Neural progenitor cell (in vitro differentiated cells): Measurements from ENCODE around the gene PVR. TPM values are rescaled to one million over a fixed set of nuclear protein-coding genes. Genes with fewer than 3 reads are reported as not detected.

Experiments used
- DNase-seq: peaks from one replicate; pipeline ENCODE4 v3.0.0-alpha.2; 2016; ENCODE audit warnings: low spot score
- H2AFZ ChIP-seq: fragments of 200-600 bp; sonication (generic); replicated peaks from 2 replicates; pipeline ENCODE4 v1.6.1; 2016; ENCODE audit warnings: antibody characterized with exemption
- H3F3A ChIP-seq: fragments of 200-600 bp; sonication (generic); 2 replicates; pipeline ENCODE4 v1.6.1; 2016; ENCODE audit warnings: antibody characterized with exemption, low read depth
- H3K27ac ChIP-seq: fragments of 200-600 bp; sonication (generic); 2 replicates; pipeline ENCODE4 v1.5.1; 2016; ENCODE audit warnings: mild to moderate bottlenecking
- H3K27me3 ChIP-seq: fragments of 200-600 bp; sonication (generic); 2 replicates; pipeline ENCODE4 v1.6.1; 2016; ENCODE audit warnings: mild to moderate bottlenecking, moderate library complexity
- H3K36me3 ChIP-seq: fragments of 200-600 bp; sonication (generic); 2 replicates; pipeline ENCODE4 v1.5.1; 2016
- H3K4me1 ChIP-seq: fragments of 200-600 bp; sonication (generic); 2 replicates; pipeline ENCODE4 v1.6.1; 2016; ENCODE audit warnings: mixed run types
- H3K4me2 ChIP-seq: fragments of 200-600 bp; sonication (generic); 2 replicates; pipeline ENCODE4 v1.6.1; 2016
- H3K4me3 ChIP-seq: fragments of 200-600 bp; sonication (generic); 2 replicates; pipeline ENCODE4 v1.5.1; 2016
- H3K79me2 ChIP-seq: fragments of 200-600 bp; sonication (generic); 2 replicates; pipeline ENCODE4 v1.6.1; 2016; ENCODE audit warnings: low read depth
- H3K9ac ChIP-seq: fragments of 200-600 bp; sonication (generic); 2 replicates; pipeline ENCODE4 v1.6.1; 2016
- H3K9me3 ChIP-seq: fragments of 200-600 bp; sonication (generic); 2 replicates; pipeline ENCODE4 v1.5.1; 2016; ENCODE audit warnings: low read depth
- H4K20me1 ChIP-seq: fragments of 200-600 bp; sonication (generic); 2 replicates; pipeline ENCODE4 v1.6.1; 2016; ENCODE audit warnings: low read depth
- H3K27ac Mint-ChIP-seq: 3 replicates; pipeline ENCODE4 v1.8.0; 2021; ENCODE audit warnings: mixed read lengths
- H3K27me3 Mint-ChIP-seq: 2 replicates; pipeline ENCODE4 v1.8.0; 2022; ENCODE audit warnings: low read depth, mild to moderate bottlenecking, inconsistent platforms, moderate library complexity, mixed read lengths; ENCODE audit not compliant: insufficient read depth
- H3K36me3 Mint-ChIP-seq: 3 replicates; pipeline ENCODE4 v1.8.0; 2021; ENCODE audit warnings: mixed read lengths
- H3K4me1 Mint-ChIP-seq: 3 replicates; pipeline ENCODE4 v1.8.0; 2021; ENCODE audit warnings: mixed read lengths
- H3K4me3 Mint-ChIP-seq: 3 replicates; pipeline ENCODE4 v1.8.0; 2021; ENCODE audit warnings: mild to moderate bottlenecking, moderate library complexity, mixed read lengths
- H3K9me3 Mint-ChIP-seq: 3 replicates; pipeline ENCODE4 v1.8.0; 2020; ENCODE audit warnings: mixed read lengths
- CTCF ChIP-seq: fragments of 200-600 bp; sonication (generic); IDR thresholded peaks from 2 replicates; pipeline ENCODE4 v1.5.1; 2017; ENCODE audit warnings: antibody characterized with exemption, mild to moderate bottlenecking
- EZH2 ChIP-seq: fragments of 200-600 bp; sonication (generic); IDR thresholded peaks from 2 replicates; pipeline ENCODE4 v1.6.1; 2017; ENCODE audit warnings: antibody characterized with exemption, mild to moderate bottlenecking, moderate library complexity
- EZH2phosphoT487 ChIP-seq: fragments of 200-600 bp; sonication (generic); IDR thresholded peaks from 2 replicates; pipeline ENCODE4 v1.6.1; 2017; ENCODE audit warnings: antibody characterized with exemption
- total RNA-seq: library from RNA; depleted of rRNA; stranded (reverse); fragments of >200 nt; gene quantifications from 2 replicates; pipeline ENCODE4 v1.2.3, GENCODE V29; 2015; ENCODE audit warnings: low replicate concordance

Gene PVR
- total RNA-seq, 1 donor from 2014 or later: 4.4 TPM

GRCh38 chr19:44642377-44642776 lies 1.3 kb upstream of the PVR start:
- H3K27me3 ChIP-seq: peaks cover 15% of the 10 kb centered on the region
- peaks cover 14% of the 10 kb centered on the region for H3F3A ChIP-seq
- H4K20me1 ChIP-seq: peaks cover 8% of the 10 kb centered on the region
- no peak for DNase-seq
- no peak overlapping the region for H3K4me2 ChIP-seq
- H3K27ac ChIP-seq: no peak overlapping the region
- no peaks in the 10 kb centered on the region for H3K36me3 ChIP-seq
- no peak overlapping the region for H3K4me3 ChIP-seq
- H3K27me3 Mint-ChIP-seq: peaks cover 3% of the 10 kb centered on the region
- H3K4me1 ChIP-seq: no peaks in the 10 kb centered on the region
- no peak overlapping the region for H2AFZ ChIP-seq
- no peak overlapping the region for H3K4me3 Mint-ChIP-seq
- H3K9me3 ChIP-seq: no peaks in the 10 kb centered on the region
- H3K9me3 Mint-ChIP-seq: no peaks in the 10 kb centered on the region
- H3K36me3 Mint-ChIP-seq: no peaks in the 10 kb centered on the region
- H3K4me1 Mint-ChIP-seq: no peaks in the 10 kb centered on the region
- TF ChIP-seq CTCF (no peak), EZH2 (no peak), EZH2phosphoT487 (no peak)
- H3K27ac Mint-ChIP-seq: no peak overlapping the region
- no peak overlapping the region for H3K9ac ChIP-seq
- no peaks in the 10 kb centered on the region for H3K79me2 ChIP-seq

GRCh38 chr19:44644402-44645016 lies 799 bp downstream of the PVR start:
- no peak overlapping the region for H3K27ac Mint-ChIP-seq
- H3K4me3 Mint-ChIP-seq: peak overlapping the region; percentile 88
- Histone ChIP-seq H3K36me3 (no peaks in the 10 kb centered on the region), H3K4me1 (no peaks in the 10 kb centered on the region), H3K9me3 (no peaks in the 10 kb centered on the region), H3K4me3 (peak overlapping the region; percentile 58), H4K20me1 (peaks cover 12% of the 10 kb centered on the region), H3K27me3 (peaks cover 15% of the 10 kb centered on the region), H3K27ac (no peak overlapping the region), H2AFZ (peak overlapping the region; percentile 86), H3K9ac (no peak overlapping the region), H3K79me2 (no peaks in the 10 kb centered on the region), H3F3A (peaks cover 14% of the 10 kb centered on the region), H3K4me2 (peak overlapping the region; percentile 82)
- TF ChIP-seq CTCF (no peak), EZH2phosphoT487 (no peak), EZH2 (no peak)
- H3K9me3 Mint-ChIP-seq: no peaks in the 10 kb centered on the region
- H3K4me1 Mint-ChIP-seq: no peaks in the 10 kb centered on the region
- H3K27me3 Mint-ChIP-seq: peaks cover 4% of the 10 kb centered on the region
- no peaks in the 10 kb centered on the region for H3K36me3 Mint-ChIP-seq
- peak; percentile 57 for DNase-seq

- H3K27ac ChIP-seq: no peak overlapping the region
- Mint-ChIP-seq H3K9me3 (no peaks in the 10 kb centered on the region), H3K27ac (no peak overlapping the region), H3K4me1 (no peaks in the 10 kb centered on the region), H3K27me3 (peaks cover 4% of the 10 kb centered on the region), H3K4me3 (no peak overlapping the region), H3K36me3 (peaks cover 3% of the 10 kb centered on the region)
- no peak for TF ChIP-seq CTCF
- no peak overlapping the region for H3K4me3 ChIP-seq
- H3K79me2 ChIP-seq: no peaks in the 10 kb centered on the region
- H3K9me3 ChIP-seq: no peaks in the 10 kb centered on the region
- H2AFZ ChIP-seq: no peak overlapping the region
- H3K9ac ChIP-seq: no peak overlapping the region
- peaks cover 14% of the 10 kb centered on the region for H3F3A ChIP-seq
- no peak overlapping the region for H3K4me2 ChIP-seq
- H3K4me1 ChIP-seq: no peaks in the 10 kb centered on the region
- no peak for DNase-seq
- H3K36me3 ChIP-seq: no peaks in the 10 kb centered on the region
- peaks cover 15% of the 10 kb centered on the region for H3K27me3 ChIP-seq
- peaks cover 12% of the 10 kb centered on the region for H4K20me1 ChIP-seq
These were observed 1.8 kb downstream of the PVR start for GRCh38 chr19:44645407-44646048.
